Ovary (tissue), 3 donors: ENCODE measurements around the gene CERKL.

Source experiments
- CTCF ChIP-seq, 3 donors: fragments of 450-650 bp in 2 of 3; fragments of 200-600 bp in 1 of 3; IDR thresholded peaks; one replicate each; pipeline versions ENCODE4 v1.5.1 to v1.8.0; 2016 to 2022; ENCODE audit warnings: antibody characterized with exemption in 3 of 3, mild to moderate bottlenecking in 1 of 3
- POLR2A ChIP-seq: fragments of 450-650 bp; IDR thresholded peaks from one replicate; pipeline ENCODE4 v1.6.1; 2017; ENCODE audit warnings: antibody characterized with exemption, mild to moderate bottlenecking, moderate library complexity
- donor health status: DM: no; HTN: no; CAD: no.

GRCh38 chr2:181673173-181673572 lies 16.3 kb upstream of the CERKL start:
- no peak for TF ChIP-seq POLR2A
- TF ChIP-seq CTCF (IDR thresholded peaks at IDR 0.05): no peak
